ENCODE measurements around the gene SLC25A24.

The SLC25A24 gene

DNA sequence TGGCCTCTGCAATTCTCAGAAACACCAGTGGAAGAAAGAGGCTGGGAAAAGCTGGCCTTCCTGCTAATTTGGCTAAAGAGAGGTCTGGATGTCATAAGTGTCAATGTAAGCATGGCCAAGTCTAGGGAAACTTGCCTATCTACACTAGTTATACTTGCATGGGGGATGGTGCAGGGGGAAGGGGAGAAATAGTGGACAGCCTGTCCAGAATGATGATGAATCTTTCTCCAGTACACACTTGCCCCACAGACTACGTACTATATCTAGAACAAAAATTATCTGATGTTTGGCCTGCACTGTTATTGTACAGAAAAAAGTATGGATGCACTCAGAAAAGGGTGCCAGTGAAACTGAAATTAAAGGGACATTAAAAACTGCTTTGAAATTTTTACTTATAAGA, 114.5 kb downstream of the SLC25A24 start:
- DNase-seq = no peak

DNA sequence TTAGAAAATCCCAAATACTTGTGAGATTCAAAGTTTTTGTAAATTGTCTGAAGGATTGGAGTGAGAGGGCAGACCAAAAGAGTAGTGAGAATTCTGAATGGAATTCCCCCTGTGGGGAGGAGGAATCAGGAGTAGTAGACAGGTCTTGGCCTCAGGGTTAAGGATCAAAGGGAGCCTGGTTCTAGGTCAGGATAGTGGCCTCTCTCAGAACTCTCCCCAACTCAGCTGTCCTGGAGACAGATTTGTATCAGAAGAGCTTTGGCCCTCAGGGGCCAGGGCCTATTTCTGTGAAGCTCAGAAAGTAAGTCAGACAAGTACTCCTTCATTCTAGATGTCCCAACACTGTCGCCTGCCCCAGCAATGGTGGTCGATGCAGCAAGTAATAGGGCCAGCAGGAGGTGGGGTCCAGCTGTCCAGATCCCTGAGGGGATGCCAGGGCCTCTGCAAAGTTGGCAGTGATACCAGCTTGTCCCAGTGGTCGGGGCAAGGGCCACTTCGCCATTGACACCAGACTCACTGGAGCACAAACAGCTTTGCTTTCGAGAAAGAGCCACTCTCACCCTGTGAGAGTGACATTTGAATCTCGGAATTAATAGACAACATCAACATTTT, 115.2 kb downstream of the SLC25A24 start:
- no peak for DNase-seq

Measured in stimulated activated CD4-positive, alpha-beta T cell treated with anti-CD3 and anti-CD28 coated beads, Interleukin-15, amount 100 ng/mL, for 24 hours (primary cell).